Measurements from ENCODE around the gene MCM6. TPM values are rescaled to one million over a fixed set of nuclear protein-coding genes. Genes with fewer than 3 reads are reported as not detected.
"Not testable (repeated sequence)": the region's sequence is repeated elsewhere in the genome, so short reads cannot be mapped to it uniquely, and the experiment has no call there.

The MCM6 gene
- total RNA-seq, 1 experiment from 2014 or later, result 101 TPM

- CTCF ChIA-PET, result interaction anchor here (0.6 to 3.0 kb wide), 2 partner anchors 552 to 807 kb away, joined by 4 to 14 read pairs; no protein-coding TSS in a partner anchor
- intact Hi-C loops (cut with micrococcal nuclease; ENCODE audit: unreplicated experiment), result loop anchor here (1.0 to 5.0 kb wide), 2 partner anchors 792 to 809 kb away; no protein-coding TSS in a partner anchor
- Histone ChIP-seq H3K9me3 (ENCODE audit: low read depth, low read length, poor library complexity, severe bottlenecking) (no peaks in the 10 kb centered on the region), H3K27me3 (replicated peaks; ENCODE audit: insufficient read depth, low read depth, low read length, poor library complexity) (no peaks in the 10 kb centered on the region), H3K27ac (ENCODE audit: low read depth, low read length, poor library complexity, severe bottlenecking) (no peak overlapping the region), H3K4me3 (ENCODE audit: low read depth, low read length, poor library complexity, severe bottlenecking) (no peak overlapping the region), H3K4me1 (ENCODE audit: insufficient read depth, low read length, poor library complexity, severe bottlenecking) (no peaks in the 10 kb centered on the region), H3K36me3 (ENCODE audit: insufficient read depth, low read length, poor library complexity, severe bottlenecking) (no peaks in the 10 kb centered on the region)
- POLR2A ChIA-PET (ENCODE audit: low non-redundant PET), result interaction anchor here (0.5 kb wide), 1 partner anchor 10 kb away, joined by 13 read pairs; no protein-coding TSS in a partner anchor
- TF ChIP-seq EZH2 (IDR thresholded peaks at IDR 0.05; ENCODE audit: borderline replicate concordance, low read depth, low read length, poor library complexity, severe bottlenecking), result no peak
- TF ChIP-seq, protein P1, sequence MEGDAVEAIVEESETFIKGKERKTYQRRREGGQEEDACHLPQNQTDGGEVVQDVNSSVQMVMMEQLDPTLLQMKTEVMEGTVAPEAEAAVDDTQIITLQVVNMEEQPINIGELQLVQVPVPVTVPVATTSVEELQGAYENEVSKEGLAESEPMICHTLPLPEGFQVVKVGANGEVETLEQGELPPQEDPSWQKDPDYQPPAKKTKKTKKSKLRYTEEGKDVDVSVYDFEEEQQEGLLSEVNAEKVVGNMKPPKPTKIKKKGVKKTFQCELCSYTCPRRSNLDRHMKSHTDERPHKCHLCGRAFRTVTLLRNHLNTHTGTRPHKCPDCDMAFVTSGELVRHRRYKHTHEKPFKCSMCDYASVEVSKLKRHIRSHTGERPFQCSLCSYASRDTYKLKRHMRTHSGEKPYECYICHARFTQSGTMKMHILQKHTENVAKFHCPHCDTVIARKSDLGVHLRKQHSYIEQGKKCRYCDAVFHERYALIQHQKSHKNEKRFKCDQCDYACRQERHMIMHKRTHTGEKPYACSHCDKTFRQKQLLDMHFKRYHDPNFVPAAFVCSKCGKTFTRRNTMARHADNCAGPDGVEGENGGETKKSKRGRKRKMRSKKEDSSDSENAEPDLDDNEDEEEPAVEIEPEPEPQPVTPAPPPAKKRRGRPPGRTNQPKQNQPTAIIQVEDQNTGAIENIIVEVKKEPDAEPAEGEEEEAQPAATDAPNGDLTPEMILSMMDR (conservative IDR thresholded peaks at IDR 0.05; ENCODE audit: low read depth, low read length), result no peak
- no TSS peak for BruUV-seq (replicated peaks)
- DNase-seq (ENCODE audit: low spot score), result no peak
Measured at GRCh38 chr2:135796606-135797005, 79.6 kb downstream of the MCM6 start.

DNA sequence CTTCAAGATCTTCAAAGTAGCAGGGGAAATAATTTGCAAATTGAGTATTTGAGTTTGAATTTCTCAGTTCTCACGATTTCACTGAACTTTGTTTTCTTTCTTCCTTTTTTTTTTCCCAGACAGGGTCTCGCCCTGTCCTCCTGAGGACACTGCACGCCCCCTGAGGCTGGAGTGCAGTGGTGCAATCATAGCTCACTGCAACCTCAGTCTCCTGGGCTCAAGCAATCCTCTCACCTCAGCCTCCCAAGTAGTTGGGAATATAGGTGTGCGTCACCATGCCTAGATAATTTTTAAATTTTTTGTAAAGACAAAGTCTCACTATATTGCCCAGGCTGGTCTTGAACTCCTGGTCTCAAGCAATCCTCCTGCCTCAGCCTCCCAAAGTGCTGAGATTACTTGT lies 80.6 kb downstream of the MCM6 start:
- DNase-seq (ENCODE audit: low spot score); BruUV-seq (replicated peaks); H3K9me3 ChIP-seq (ENCODE audit: low read depth, low read length, poor library complexity, severe bottlenecking); H3K27ac ChIP-seq (ENCODE audit: low read depth, low read length, poor library complexity, severe bottlenecking); H3K36me3 ChIP-seq (ENCODE audit: insufficient read depth, low read length, poor library complexity, severe bottlenecking); H3K4me1 ChIP-seq (ENCODE audit: insufficient read depth, low read length, poor library complexity, severe bottlenecking); CTCF ChIA-PET; POLR2A ChIA-PET (ENCODE audit: low non-redundant PET); H3K27me3 ChIP-seq (replicated peaks; ENCODE audit: insufficient read depth, low read depth, low read length, poor library complexity); H3K4me3 ChIP-seq (ENCODE audit: low read depth, low read length, poor library complexity, severe bottlenecking): not testable (repeated sequence)
- intact Hi-C loops (cut with micrococcal nuclease; ENCODE audit: unreplicated experiment), result loop anchor here (5.0 kb wide), 1 partner anchor 808 kb away; no protein-coding TSS in a partner anchor

DNA sequence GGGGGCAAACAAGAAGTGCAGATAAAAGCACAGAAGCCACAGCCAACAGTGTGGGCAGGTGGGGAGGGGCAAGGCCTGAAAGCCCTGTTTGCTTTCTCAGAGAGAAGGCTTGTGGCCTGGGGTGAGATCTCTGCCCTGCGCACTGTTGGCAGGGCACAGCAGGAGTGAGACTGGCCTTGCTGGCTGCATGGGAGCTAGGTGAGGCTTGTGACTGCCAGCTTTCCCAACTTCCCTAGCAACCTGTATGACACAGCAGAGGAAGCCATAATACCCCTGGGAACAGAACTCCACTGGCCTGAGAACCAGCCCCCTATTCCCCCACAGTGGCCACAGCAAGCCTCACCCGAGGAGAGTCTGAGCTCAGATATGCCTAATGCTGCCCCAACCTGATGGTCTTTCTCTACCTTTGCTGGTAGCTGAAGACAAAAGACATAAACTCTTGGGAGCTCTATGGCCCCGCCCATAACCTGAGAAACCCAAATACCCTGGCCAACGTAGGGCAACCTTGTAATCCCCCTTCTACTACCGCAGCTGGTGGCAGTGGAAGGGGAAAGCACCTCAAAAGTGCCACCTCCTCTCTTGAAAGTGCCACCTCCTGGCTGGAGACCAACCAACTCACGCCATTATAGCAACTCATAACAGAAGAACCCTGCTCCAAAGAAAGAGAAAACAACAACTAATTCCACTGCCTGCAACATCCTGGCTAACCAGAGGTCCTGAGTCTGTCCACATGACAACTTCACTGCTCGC lies 83.7 kb downstream of the MCM6 start:
- CTCF ChIA-PET, result no interaction called here
- H3K4me3 ChIP-seq (ENCODE audit: low read depth, low read length, poor library complexity, severe bottlenecking), result no peak overlapping the region
- H3K27me3 ChIP-seq (replicated peaks; ENCODE audit: insufficient read depth, low read depth, low read length, poor library complexity), result no peaks in the 10 kb centered on the region
- H3K27ac ChIP-seq (ENCODE audit: low read depth, low read length, poor library complexity, severe bottlenecking), result no peak overlapping the region
- no peaks in the 10 kb centered on the region for H3K36me3 ChIP-seq (ENCODE audit: insufficient read depth, low read length, poor library complexity, severe bottlenecking)
- intact Hi-C loops (cut with micrococcal nuclease; ENCODE audit: unreplicated experiment), result no loop called here
- POLR2A ChIA-PET (ENCODE audit: low non-redundant PET), result no interaction called here
- TF ChIP-seq, protein P1 (conservative IDR thresholded peaks at IDR 0.05; ENCODE audit: low read depth, low read length), result no peak
- no peak for TF ChIP-seq EZH2 (IDR thresholded peaks at IDR 0.05; ENCODE audit: borderline replicate concordance, low read depth, low read length, poor library complexity, severe bottlenecking)
- H3K9me3 ChIP-seq (ENCODE audit: low read depth, low read length, poor library complexity, severe bottlenecking), result no peaks in the 10 kb centered on the region
- BruUV-seq (replicated peaks), result no TSS peak
- H3K4me1 ChIP-seq (ENCODE audit: insufficient read depth, low read length, poor library complexity, severe bottlenecking), result no peaks in the 10 kb centered on the region
- DNase-seq (ENCODE audit: low spot score), result no peak

Measured in A673 (cell line).